GM19468 (cell line): ENCODE data around the gene MYBPHL.

Source experiments
- ATAC-seq: cut with Tn5 transposase; IDR thresholded peaks from one replicate; pipeline ENCODE4 v1.9.1; 2021; ENCODE audit warnings: mild to moderate bottlenecking, moderate library complexity, moderate number of reproducible peaks; ENCODE audit not compliant: unreplicated experiment; ENCODE audit errors: extremely low read depth

MYBPHL gene

GRCh38 chr1:109282952-109283747 is 23.7 kb downstream of the MYBPHL start, which contains the start of gene PSRC1:
PSRC1 (minus strand) TSS chr1:109283145.
- peak; percentile 53 for ATAC-seq

- no peak for ATAC-seq
These were observed 24.3 kb downstream of the MYBPHL start for GRCh38 chr1:109282497-109282951.

- ATAC-seq: no peak
These were observed 24.9 kb downstream of the MYBPHL start for GRCh38 chr1:109281680-109282496.

- no peak for ATAC-seq
These were observed 25.9 kb downstream of the MYBPHL start for GRCh38 chr1:109280862-109281261.

- ATAC-seq: no peak
These were observed 27.1 kb downstream of the MYBPHL start for GRCh38 chr1:109279615-109280278.

GRCh38 chr1:109277434-109278204 is 29.2 kb downstream of the MYBPHL start:
- no peak for ATAC-seq

GRCh38 chr1:109275706-109276345 is 31.0 kb downstream of the MYBPHL start:
- ATAC-seq: no peak

GRCh38 chr1:109274533-109275476 is 32.0 kb downstream of the MYBPHL start:
- no peak for ATAC-seq

GRCh38 chr1:109273570-109274288 is 33.1 kb downstream of the MYBPHL start:
- ATAC-seq: no peak

GRCh38 chr1:109272831-109273547 is 33.8 kb downstream of the MYBPHL start:
- ATAC-seq: no peak

GRCh38 chr1:109272021-109272799 is 34.6 kb downstream of the MYBPHL start:
- no peak for ATAC-seq

- ATAC-seq: no peak
These were observed 35.4 kb downstream of the MYBPHL start for GRCh38 chr1:109271458-109271857.

GRCh38 chr1:109270623-109271317 is 36.0 kb downstream of the MYBPHL start:
- ATAC-seq: no peak

- no peak for ATAC-seq
These were observed 36.7 kb downstream of the MYBPHL start for GRCh38 chr1:109269981-109270622.

- ATAC-seq: no peak
These were observed 37.4 kb downstream of the MYBPHL start for GRCh38 chr1:109269212-109269980.
